Loucy (cell line): ENCODE data around the gene CTAGE4.
"Not testable (repeated sequence)": the region's sequence is repeated elsewhere in the genome, so short reads cannot be mapped to it uniquely, and the experiment has no call there.

ENCODE experiments used
- H2AFZ ChIP-seq: fragments of 200-600 bp; sonication (generic); 2 replicates; pipeline ENCODE4 v1.6.0; 2016; ENCODE audit warnings: antibody characterized with exemption, mild to moderate bottlenecking, low read length, moderate library complexity
- H3F3A ChIP-seq: fragments of 200-600 bp; 2 replicates; pipeline ENCODE4 v1.6.0; 2016; ENCODE audit warnings: antibody characterized with exemption, low read depth, mild to moderate bottlenecking
- H3K27me3 ChIP-seq: fragments of 200-600 bp; sonication (generic); 2 replicates; pipeline ENCODE4 v1.6.1; 2014; ENCODE audit warnings: low read length, mild to moderate bottlenecking; ENCODE audit not compliant: insufficient read depth, poor library complexity, severe bottlenecking
- H3K36me3 ChIP-seq: fragments of 200-600 bp; sonication (generic); 2 replicates; pipeline ENCODE4 v1.6.1; 2016; ENCODE audit warnings: low read length; ENCODE audit not compliant: insufficient read depth
- H3K4me1 ChIP-seq: fragments of 200-600 bp; sonication (generic); 2 replicates; pipeline ENCODE4 v1.5.1; 2014; ENCODE audit warnings: low read length, mild to moderate bottlenecking; ENCODE audit not compliant: insufficient read depth, poor library complexity, severe bottlenecking
- H3K4me2 ChIP-seq: fragments of 200-600 bp; sonication (generic); 2 replicates; pipeline ENCODE4 v1.6.0; 2014; ENCODE audit warnings: antibody characterized with exemption, low read length, low read depth, mild to moderate bottlenecking; ENCODE audit not compliant: poor library complexity, severe bottlenecking
- H3K4me3 ChIP-seq: fragments of 200-600 bp; sonication (generic); 2 replicates; pipeline ENCODE4 v1.5.1; 2014; ENCODE audit warnings: low read length, mild to moderate bottlenecking, mixed read lengths; ENCODE audit not compliant: poor library complexity, severe bottlenecking
- H3K79me2 ChIP-seq: fragments of 200-600 bp; sonication (generic); 2 replicates; pipeline ENCODE4 v1.6.1; 2014; ENCODE audit warnings: low read length; ENCODE audit not compliant: insufficient read depth
- H3K9ac ChIP-seq: fragments of 200-600 bp; sonication (generic); 2 replicates; pipeline ENCODE4 v1.6.0; 2014; ENCODE audit warnings: mild to moderate bottlenecking, low read depth, low read length, moderate library complexity; ENCODE audit not compliant: poor library complexity, severe bottlenecking
- H3K9me2 ChIP-seq: fragments of 200-600 bp; sonication (generic); replicated peaks from 2 replicates; pipeline ENCODE4 v1.6.1; 2016; ENCODE audit warnings: low read depth, low read length, mixed read lengths
- H3K9me3 ChIP-seq: fragments of 200-600 bp; sonication (generic); 2 replicates; pipeline ENCODE4 v1.6.1; 2014; ENCODE audit warnings: mild to moderate bottlenecking, antibody characterized with exemption, low read length, low read depth; ENCODE audit not compliant: insufficient read depth
- H4K20me1 ChIP-seq: fragments of 200-600 bp; sonication (generic); 2 replicates; pipeline ENCODE4 v1.6.0; 2014; ENCODE audit warnings: antibody characterized with exemption, low read length, mild to moderate bottlenecking; ENCODE audit not compliant: insufficient read depth, poor library complexity, severe bottlenecking
- TF ChIP-seq, protein P1 (sequence below): fragments of 200-600 bp; sonication (generic); conservative IDR thresholded peaks from 2 replicates; pipeline ENCODE4 v1.5.1; 2014; ENCODE audit warnings: mild to moderate bottlenecking, antibody characterized with exemption, low read length

CTAGE4 gene

GRCh38 chr7:144178380-144179164 is 4.7 kb upstream of the CTAGE4 start:
- not testable (repeated sequence) for H3K79me2 ChIP-seq, H3K4me3 ChIP-seq, H3F3A ChIP-seq, H3K4me2 ChIP-seq, H2AFZ ChIP-seq, H3K9me3 ChIP-seq, H4K20me1 ChIP-seq, H3K4me1 ChIP-seq, H3K27me3 ChIP-seq, H3K9ac ChIP-seq, H3K36me3 ChIP-seq, H3K9me2 ChIP-seq
- TF ChIP-seq, protein P1, sequence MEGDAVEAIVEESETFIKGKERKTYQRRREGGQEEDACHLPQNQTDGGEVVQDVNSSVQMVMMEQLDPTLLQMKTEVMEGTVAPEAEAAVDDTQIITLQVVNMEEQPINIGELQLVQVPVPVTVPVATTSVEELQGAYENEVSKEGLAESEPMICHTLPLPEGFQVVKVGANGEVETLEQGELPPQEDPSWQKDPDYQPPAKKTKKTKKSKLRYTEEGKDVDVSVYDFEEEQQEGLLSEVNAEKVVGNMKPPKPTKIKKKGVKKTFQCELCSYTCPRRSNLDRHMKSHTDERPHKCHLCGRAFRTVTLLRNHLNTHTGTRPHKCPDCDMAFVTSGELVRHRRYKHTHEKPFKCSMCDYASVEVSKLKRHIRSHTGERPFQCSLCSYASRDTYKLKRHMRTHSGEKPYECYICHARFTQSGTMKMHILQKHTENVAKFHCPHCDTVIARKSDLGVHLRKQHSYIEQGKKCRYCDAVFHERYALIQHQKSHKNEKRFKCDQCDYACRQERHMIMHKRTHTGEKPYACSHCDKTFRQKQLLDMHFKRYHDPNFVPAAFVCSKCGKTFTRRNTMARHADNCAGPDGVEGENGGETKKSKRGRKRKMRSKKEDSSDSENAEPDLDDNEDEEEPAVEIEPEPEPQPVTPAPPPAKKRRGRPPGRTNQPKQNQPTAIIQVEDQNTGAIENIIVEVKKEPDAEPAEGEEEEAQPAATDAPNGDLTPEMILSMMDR, result peak; percentile 46; the same call in 1 of the 2 replicates

DNA sequence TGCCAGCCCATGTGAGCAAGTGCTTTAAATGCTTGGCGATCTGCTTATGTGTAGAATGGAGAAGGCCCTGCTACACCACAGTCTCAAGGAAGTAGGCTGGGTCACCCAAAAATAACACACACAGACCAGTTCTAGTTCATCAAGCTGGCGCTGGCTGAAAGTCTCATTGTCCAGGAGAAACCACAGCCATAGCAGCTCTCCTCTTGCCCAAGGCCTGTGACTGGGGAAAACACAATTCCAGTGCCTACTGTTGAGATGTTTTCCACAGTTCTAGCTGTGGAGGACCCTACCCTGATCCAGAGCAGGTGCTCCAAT is 4.1 kb upstream of the CTAGE4 start:
- not testable (repeated sequence) for H3F3A ChIP-seq, H3K9me3 ChIP-seq, H2AFZ ChIP-seq, H3K36me3 ChIP-seq, H3K4me2 ChIP-seq, H4K20me1 ChIP-seq, H3K79me2 ChIP-seq, H3K9ac ChIP-seq, H3K4me3 ChIP-seq, H3K4me1 ChIP-seq, H3K27me3 ChIP-seq, H3K9me2 ChIP-seq

GRCh38 chr7:144187848-144188247 is 4.6 kb downstream of the CTAGE4 start:
- H3K27me3 ChIP-seq, H3K4me1 ChIP-seq, H3F3A ChIP-seq, H3K4me3 ChIP-seq, H3K9ac ChIP-seq, H3K79me2 ChIP-seq, H3K9me3 ChIP-seq, H3K9me2 ChIP-seq, H3K4me2 ChIP-seq, H4K20me1 ChIP-seq, H2AFZ ChIP-seq, H3K36me3 ChIP-seq: not testable (repeated sequence)

DNA sequence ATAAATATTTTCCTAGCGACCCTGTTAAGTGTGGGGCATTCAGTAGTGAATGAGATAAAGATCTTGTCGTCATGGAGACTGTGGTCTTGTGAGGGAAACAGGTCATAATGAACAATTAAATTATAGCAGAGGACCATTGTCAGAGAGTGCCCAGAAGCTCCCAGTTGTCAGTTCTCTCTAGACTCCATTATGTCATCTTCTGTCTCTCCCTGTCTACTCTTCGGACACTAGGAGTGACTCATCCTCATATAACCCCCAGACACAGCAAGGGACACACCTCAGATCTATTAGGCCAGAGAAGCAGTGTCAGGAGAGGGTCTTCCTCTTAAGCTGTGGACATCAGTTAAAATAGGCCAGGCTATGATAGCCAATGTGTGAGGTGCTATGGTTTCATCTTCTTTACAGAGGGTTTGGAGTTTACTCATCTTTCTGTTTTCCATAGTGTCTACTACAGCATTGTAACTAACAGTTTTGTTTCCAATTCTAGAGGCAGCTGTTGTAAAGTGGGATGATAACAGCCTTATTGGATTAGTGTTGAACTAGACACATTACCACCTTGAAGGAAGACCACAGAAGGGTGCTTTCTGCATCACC is 5.4 kb downstream of the CTAGE4 start:
- not testable (repeated sequence) for H3F3A ChIP-seq, H3K9ac ChIP-seq, H3K4me2 ChIP-seq, H3K79me2 ChIP-seq, H3K4me3 ChIP-seq, H3K27me3 ChIP-seq, H3K9me3 ChIP-seq, H4K20me1 ChIP-seq, H3K9me2 ChIP-seq, H3K36me3 ChIP-seq, H2AFZ ChIP-seq, H3K4me1 ChIP-seq

- H3K79me2 ChIP-seq, H3K27me3 ChIP-seq, H3K9me3 ChIP-seq, H3K9ac ChIP-seq, H3K4me1 ChIP-seq, H4K20me1 ChIP-seq, H3K4me2 ChIP-seq, H3F3A ChIP-seq, H3K4me3 ChIP-seq, H2AFZ ChIP-seq, H3K36me3 ChIP-seq, H3K9me2 ChIP-seq: not testable (repeated sequence)
Observed at GRCh38 chr7:144193782-144194181, 10.5 kb downstream of the CTAGE4 start.

- H3K9ac ChIP-seq, H3K79me2 ChIP-seq, H2AFZ ChIP-seq, H3K27me3 ChIP-seq, H3F3A ChIP-seq, H3K9me2 ChIP-seq, H3K4me3 ChIP-seq, H4K20me1 ChIP-seq, H3K36me3 ChIP-seq, H3K4me2 ChIP-seq, H3K9me3 ChIP-seq, H3K4me1 ChIP-seq: not testable (repeated sequence)
Observed at GRCh38 chr7:144194453-144194852, 11.2 kb downstream of the CTAGE4 start.
